Right lobe of liver (tissue), 4 donors: Measurements from ENCODE around the gene MYO1A.

Experiments
- POLR2A ChIP-seq: fragments of 450-650 bp; IDR thresholded peaks from one replicate; pipeline ENCODE4 v1.6.1; 2017; ENCODE audit warnings: antibody characterized with exemption, mild to moderate bottlenecking
- TF ChIP-seq, protein P1 (sequence below), 4 donors: fragments of 200-600 bp in 3 of 4; fragments of 450-650 bp in 1 of 4; IDR thresholded peaks; one replicate each; pipeline versions ENCODE4 v1.5.1 to v1.8.0; 2016 to 2022; ENCODE audit warnings: antibody characterized with exemption in 4 of 4, mild to moderate bottlenecking in 2 of 4
- donor health status: DM: no; HTN: no; CAD: no.
- donor health status: DM: no; HTN: no; CAD: no.
- donor health status: DM: no; HTN: yes; CAD: no.

DNA sequence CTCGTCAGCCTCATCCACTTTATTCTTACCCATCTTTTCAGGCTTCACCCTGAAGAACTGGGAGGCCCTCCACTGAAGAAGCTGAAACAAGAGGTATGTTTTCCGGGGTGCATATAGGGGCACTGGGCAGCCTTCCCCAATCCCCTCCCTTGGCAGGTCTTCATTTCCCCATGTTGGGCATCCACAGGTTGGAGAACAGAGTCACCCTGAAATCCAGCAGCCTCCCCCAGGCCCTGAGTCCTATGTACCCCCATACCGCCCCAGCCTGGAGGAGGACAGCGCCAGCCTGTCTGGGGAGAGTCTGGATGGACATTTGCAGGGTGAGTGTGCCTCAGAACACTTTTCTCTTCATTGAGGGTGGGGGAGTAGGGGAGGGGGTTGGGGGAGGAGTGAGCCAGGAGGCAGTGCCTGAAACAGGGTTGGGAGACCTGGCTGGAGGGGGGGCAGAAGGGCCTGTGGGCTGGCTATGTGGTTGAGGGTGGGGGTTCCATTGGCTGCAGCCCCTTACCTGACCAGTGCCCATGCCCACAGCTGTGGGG, 43.0 kb upstream of the MYO1A start:
- TF ChIP-seq, protein P1, sequence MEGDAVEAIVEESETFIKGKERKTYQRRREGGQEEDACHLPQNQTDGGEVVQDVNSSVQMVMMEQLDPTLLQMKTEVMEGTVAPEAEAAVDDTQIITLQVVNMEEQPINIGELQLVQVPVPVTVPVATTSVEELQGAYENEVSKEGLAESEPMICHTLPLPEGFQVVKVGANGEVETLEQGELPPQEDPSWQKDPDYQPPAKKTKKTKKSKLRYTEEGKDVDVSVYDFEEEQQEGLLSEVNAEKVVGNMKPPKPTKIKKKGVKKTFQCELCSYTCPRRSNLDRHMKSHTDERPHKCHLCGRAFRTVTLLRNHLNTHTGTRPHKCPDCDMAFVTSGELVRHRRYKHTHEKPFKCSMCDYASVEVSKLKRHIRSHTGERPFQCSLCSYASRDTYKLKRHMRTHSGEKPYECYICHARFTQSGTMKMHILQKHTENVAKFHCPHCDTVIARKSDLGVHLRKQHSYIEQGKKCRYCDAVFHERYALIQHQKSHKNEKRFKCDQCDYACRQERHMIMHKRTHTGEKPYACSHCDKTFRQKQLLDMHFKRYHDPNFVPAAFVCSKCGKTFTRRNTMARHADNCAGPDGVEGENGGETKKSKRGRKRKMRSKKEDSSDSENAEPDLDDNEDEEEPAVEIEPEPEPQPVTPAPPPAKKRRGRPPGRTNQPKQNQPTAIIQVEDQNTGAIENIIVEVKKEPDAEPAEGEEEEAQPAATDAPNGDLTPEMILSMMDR (IDR thresholded peaks at IDR 0.05): no peak
- no peak for TF ChIP-seq POLR2A
